NOMO-1 (cell line): ENCODE data around the gene TRMT61A.

Source experiments
- DNase-seq, 2 experiments: peaks; one replicate each; lab custom pipeline; 2025; ENCODE audit not compliant: unreplicated experiment in 2 of 2; lab: John Stamatoyannopoulos, UW

The TRMT61A gene

GRCh38 chr14:103533999-103534575 lies 5.1 kb downstream of the TRMT61A start:
- no peak for DNase-seq

DNA sequence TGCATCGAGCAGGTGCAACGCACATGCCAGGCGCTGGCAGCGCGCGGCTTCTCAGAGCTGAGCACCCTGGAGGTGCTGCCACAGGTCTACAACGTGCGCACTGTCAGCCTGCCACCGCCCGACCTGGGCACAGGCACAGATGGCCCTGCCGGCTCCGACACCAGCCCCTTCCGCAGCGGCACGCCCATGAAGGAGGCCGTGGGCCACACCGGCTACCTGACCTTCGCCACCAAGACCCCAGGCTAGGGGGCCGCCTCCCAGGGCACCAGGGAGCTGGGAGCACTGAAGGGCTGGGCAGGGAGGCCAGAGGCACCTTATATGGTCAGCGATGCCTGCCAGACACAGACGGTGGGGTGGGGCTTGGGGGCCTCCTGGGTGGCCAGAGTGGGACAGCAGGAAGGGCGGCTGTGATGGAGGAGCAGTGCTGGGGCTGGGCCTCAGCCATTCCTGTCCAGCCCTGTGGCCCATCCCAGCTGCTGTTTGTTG lies 5.6 kb downstream of the TRMT61A start:
- no peak for DNase-seq

DNA sequence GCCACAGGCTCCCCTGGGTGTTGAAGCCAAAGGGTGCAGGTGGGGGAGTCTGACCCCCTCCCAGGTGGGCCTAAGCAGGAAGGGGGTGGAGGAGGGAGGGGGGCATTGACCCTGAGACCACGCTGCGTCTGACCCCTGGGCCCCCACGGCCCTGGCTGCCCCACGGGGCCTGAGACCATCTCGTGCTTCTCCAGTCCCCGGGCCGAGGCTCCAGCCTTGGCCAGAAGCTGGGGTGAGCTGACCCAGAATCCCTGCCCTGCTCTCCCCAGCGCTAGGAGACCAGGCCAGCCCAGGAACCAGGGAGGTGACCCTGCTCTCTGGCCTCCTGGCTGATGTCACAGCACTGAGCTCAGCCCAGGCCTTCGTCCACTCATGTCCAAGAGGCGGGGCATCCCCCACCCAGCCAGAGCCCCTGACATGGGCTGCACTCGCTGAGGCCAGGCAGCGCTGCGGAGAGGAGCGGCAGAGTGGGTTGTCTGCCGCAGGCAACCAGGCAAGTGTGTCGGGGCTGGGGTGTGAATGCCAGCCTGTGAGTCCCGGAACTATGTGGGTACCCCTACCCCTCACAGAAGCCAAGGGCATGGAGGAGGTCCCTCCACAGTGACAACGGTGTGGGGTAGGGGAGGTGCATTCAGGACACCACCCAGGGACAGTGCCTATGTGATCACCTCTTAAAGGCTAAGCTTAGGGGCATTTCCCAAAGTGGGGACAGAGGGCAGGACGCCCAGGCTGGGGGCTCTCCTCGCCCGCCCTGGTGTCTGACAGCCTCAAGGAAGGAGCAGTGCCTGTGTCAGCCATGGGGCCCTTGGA lies 6.3 kb downstream of the TRMT61A start:
- DNase-seq, result no peak

DNA sequence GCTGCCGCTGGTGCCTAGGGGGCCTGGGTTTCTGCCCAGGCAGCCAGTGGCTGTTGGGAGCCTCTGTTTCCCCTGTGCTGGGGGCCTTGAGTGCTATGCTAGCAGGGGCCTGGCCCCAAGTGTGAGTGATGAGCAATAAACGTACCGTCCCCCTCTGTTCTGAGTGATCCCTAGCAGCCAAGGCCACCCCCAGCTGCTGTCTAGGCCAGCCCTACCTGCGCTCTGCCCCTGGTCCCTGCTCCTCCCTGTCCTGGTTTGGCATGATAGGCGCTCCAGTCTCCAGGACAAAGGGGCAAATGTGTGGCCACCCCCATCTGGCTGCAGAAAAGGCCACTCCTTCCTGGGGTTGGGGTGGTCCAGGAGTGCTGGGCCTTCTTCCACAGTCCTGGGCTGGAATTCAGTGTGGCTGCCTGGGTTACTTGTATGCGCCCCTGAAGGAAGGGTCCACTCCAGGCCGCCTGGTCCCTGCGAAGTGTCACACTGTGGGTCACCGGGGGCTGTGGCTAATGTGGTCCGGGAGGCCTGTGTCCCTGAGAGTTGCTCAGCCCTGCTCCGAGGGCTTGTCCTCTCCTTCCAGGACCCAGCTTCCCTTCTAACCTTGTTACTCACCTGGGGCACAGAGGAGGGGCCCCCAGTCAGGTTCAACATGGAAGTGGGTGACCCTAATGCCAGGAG lies 7.0 kb downstream of the TRMT61A start:
- no peak for DNase-seq

GRCh38 chr14:103536693-103537092 lies 7.7 kb downstream of the TRMT61A start:
- DNase-seq, result no peak

- DNase-seq, result no peak
These were observed 8.4 kb downstream of the TRMT61A start for GRCh38 chr14:103537175-103537990.

- DNase-seq, result no peak
These were observed 9.5 kb downstream of the TRMT61A start for GRCh38 chr14:103538291-103539055.

DNA sequence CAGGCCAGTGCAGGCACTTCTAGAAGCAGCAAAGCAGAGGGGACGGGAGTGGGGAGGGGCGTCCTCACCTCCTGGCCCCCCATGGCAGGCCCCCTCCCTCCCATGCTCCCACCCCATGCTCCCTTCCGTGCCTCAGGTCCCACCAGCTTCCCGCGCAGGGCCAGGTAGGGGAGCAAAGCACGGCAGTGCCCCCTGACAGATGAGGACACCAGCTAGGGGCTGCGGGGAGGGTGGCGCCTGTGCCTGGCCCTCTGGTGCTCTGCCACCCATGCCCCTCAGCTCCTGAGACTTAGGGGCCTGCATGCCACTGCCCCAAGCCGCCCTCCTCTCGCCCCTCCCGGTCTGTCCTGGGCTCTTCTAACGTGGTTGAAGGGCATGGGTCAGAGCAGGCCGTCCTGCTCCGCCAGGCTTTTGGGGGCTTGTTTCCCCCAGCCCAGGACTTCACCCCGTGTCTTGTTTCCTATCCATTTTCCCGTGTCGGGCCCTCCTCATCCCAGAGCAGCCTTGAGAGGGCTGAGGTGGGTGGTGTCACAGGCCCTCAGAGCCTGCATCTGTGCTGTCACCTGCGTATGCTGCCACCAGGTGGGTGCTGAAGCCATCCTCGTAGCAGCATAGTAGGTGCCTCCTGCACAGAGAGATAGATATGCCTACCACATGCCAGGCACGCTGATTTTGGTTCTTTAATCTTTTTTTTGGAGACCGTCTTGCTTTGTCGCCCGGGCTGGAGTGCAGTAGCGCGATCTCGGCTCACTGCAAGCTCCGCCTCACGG lies 10.2 kb downstream of the TRMT61A start:
- no peak for DNase-seq

GRCh38 chr14:103540821-103541708 lies 12.1 kb downstream of the TRMT61A start:
- no peak for DNase-seq

DNA sequence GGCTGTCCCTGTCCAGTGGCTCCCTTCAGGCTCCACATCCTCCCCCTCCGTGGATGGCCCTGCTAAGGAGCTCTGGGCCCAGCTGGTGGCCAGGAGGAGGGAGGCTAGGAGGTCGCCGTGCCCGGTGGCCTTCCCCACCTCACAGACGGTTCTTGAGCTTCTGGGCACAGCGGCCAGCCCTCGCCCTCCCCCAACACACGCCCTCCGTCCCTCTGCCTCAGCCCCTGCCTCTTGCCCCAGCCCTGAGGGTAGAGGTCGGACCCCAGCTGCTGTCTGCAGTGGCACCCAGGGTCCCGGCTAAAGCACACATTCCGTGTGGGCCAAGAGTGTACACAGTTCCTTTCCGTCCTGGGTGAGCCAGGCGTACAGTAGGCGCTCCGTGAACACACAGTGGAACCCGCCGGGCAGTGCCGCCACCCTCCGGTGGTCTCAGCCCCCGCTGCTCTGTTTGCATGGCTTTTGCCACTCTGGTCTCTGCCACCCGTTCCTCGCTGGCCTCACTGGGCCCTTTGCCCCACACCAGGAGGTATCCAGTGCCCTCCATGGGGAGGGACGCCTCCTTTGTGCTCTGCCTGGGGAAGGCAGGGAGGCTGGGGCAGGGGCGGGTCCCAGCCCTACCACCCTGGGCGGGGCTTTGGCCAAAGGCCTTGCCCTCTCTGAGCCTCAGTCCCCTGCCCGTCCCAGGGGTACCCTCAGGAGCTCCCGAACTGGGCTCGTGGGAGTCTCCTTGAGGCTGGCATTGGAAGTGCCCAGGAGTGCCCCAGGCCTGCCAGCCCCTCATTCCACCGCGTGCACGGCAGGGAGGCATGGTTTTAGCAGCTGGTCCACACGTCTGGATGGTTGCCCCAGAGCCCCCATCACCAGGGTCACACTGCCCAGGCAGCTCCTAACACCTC lies 13.0 kb downstream of the TRMT61A start:
- DNase-seq, result no peak

DNA sequence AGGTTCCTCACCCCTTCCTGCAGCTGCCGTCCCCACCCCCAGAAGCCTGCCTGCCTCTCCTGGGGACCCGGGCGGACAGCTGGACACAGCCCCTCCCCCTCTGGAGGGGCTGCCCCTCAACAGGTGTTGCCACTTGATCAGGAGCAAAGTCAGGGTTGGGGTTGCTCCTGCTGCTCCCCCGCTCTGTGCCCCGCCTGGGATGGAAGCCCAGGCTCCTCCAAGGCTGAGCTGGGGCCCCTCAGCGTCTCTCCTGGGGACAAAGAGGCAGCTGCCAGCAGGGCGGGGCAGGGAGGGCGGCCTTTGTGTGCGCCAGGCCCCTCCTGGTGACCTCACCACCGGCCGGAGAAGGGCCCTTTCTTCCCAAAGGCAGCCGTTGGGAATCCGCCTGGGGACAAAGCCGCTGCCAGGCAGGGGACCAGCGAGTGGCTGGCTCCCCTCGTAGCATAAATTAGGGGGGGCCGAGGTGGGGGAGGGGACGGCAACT lies 13.7 kb downstream of the TRMT61A start:
- no peak for DNase-seq

- no peak for DNase-seq
These were observed 14.1 kb downstream of the TRMT61A start for GRCh38 chr14:103543140-103543539.

DNA sequence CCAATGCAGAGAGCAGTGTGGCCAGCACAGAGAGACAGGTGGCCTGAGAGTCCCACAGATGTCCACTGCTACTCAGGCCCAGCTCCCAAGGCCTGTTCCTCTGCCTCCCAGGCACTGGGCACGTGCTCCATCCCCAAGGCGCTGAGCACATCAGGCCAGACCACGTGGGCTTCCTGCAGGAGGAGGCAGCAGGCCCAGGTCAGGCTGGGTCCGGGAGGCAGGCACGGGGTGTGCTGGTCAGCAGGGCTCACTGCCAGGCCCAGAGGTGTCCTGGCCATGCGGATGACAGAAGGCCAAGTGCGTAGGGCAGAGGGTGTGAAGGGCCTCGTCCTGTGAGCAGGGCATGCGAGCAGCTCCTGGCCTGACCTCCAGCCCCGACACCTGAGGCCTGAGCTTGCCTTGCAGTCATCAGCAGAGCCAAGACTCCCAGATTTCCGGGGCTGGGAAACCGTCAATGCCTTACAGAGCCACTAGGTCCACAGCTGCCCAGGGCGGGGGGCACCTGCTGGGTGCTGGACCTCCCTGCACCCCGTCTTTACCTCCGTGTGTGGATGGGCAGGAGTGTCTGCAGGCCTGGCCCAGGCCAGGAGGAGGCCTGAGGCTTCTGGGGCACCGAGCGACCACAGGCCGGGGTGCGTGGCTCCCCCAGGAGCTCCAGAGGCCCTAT lies 14.9 kb downstream of the TRMT61A start:
- DNase-seq, result no peak

DNA sequence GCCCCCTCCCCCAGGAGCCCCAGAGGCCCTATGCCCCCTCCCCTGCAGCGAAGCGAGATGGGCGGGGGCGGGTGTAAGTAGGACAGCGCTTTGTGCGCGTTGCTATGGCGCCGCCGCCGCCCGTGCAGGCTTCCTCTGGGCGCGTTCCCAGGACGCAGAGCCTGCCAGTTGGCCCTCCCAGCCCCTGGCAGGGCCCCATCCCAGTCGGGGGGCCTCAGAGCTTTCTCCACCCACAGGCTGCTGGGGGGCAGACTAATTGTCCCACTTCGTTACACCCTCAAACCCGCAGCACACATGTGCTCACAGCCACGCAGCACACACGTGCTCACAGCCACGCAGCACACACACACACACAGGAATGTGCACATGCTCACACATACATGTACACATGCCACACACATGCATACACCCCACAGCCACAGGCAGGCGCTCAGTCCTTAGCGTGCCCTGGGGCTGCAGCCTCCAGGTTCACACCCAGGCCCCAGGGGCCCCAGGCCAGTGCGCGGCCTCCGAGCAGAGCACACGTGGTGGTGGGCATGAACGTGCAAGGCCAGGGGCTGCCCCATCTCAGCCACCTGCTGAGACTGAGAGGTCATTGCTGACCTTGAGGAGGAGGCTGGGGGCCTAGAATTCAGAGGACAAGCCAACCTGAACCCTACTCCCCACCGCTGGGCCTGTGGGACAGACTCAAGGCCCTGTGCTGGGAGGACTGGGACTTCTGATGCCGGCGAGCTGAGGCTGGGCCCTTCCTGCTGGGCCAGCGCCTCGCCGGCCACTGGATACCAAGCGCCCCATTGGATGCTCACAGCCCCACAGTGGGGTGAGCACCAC lies 15.6 kb downstream of the TRMT61A start:
- DNase-seq, result no peak

- DNase-seq, result no peak
These were observed 16.4 kb downstream of the TRMT61A start for GRCh38 chr14:103545219-103545914.
